HG02623 (cell line): ENCODE measurements around the gene MGLL.

ENCODE experiments used
- ATAC-seq: cut with Tn5 transposase; IDR thresholded peaks from one replicate; pipeline ENCODE4 v1.9.1; 2021; ENCODE audit warnings: moderate library complexity; ENCODE audit not compliant: unreplicated experiment

Gene MGLL

GRCh38 chr3:127814325-127814781 is 8.0 kb downstream of the MGLL start:
- ATAC-seq = no peak

GRCh38 chr3:127812151-127812550 is 10.2 kb downstream of the MGLL start:
- no peak for ATAC-seq

- ATAC-seq = no peak
These were observed 10.6 kb downstream of the MGLL start for GRCh38 chr3:127811717-127812116.

GRCh38 chr3:127809611-127810010 is 12.7 kb downstream of the MGLL start:
- ATAC-seq = no peak

GRCh38 chr3:127809211-127809610 is 13.1 kb downstream of the MGLL start:
- ATAC-seq = no peak

- peak; percentile 41 for ATAC-seq
These were observed 14.1 kb downstream of the MGLL start for GRCh38 chr3:127808197-127808596.

GRCh38 chr3:127805026-127805753 is 17.1 kb downstream of the MGLL start:
- ATAC-seq = no peak

- ATAC-seq = no peak
These were observed 18.2 kb downstream of the MGLL start for GRCh38 chr3:127804141-127804540.

- no peak for ATAC-seq
These were observed 18.7 kb downstream of the MGLL start for GRCh38 chr3:127803619-127804018.

- ATAC-seq = no peak
These were observed 19.7 kb downstream of the MGLL start for GRCh38 chr3:127802606-127803005.

- ATAC-seq = no peak
These were observed 20.5 kb downstream of the MGLL start for GRCh38 chr3:127801731-127802313.

GRCh38 chr3:127800508-127800907 is 21.8 kb downstream of the MGLL start:
- ATAC-seq = no peak

GRCh38 chr3:127799476-127800222 is 22.7 kb downstream of the MGLL start:
- ATAC-seq = no peak

GRCh38 chr3:127798716-127799115 is 23.6 kb downstream of the MGLL start:
- ATAC-seq = no peak

- no peak for ATAC-seq
These were observed 25.5 kb downstream of the MGLL start for GRCh38 chr3:127796831-127797150.

- no peak for ATAC-seq
These were observed 26.1 kb downstream of the MGLL start for GRCh38 chr3:127796045-127796830.

- ATAC-seq = no peak
These were observed 27.3 kb downstream of the MGLL start for GRCh38 chr3:127794972-127795371.

- no peak for ATAC-seq
These were observed 27.9 kb downstream of the MGLL start for GRCh38 chr3:127794402-127794801.

- ATAC-seq = no peak
These were observed 29.6 kb downstream of the MGLL start for GRCh38 chr3:127792541-127793292.

- ATAC-seq = peak; percentile 69
These were observed 30.9 kb downstream of the MGLL start for GRCh38 chr3:127791221-127791913.
